Mesendoderm (in vitro differentiated cells): Measurements from ENCODE around the gene TCL1A.

Experiments
- DNase-seq: peaks from one replicate; pipeline ENCODE4 v3.0.0; 2013
- H2AK5ac ChIP-seq: 2 replicates; pipeline ENCODE4 v1.6.1; 2013; ENCODE audit warnings: low read length, inconsistent platforms
- H2BK120ac ChIP-seq: 2 replicates; pipeline ENCODE4 v1.6.1; 2013; ENCODE audit warnings: low read depth, mild to moderate bottlenecking, low read length, moderate library complexity, mixed read lengths
- H2BK15ac ChIP-seq: replicated peaks from 2 replicates; pipeline ENCODE4 v1.6.1; 2013; ENCODE audit warnings: low read depth, mild to moderate bottlenecking, moderate library complexity
- H2BK5ac ChIP-seq: 2 replicates; pipeline ENCODE4 v1.6.1; 2013; ENCODE audit warnings: low read length, inconsistent platforms
- H3K18ac ChIP-seq: 2 replicates; pipeline ENCODE4 v1.6.1; 2013; ENCODE audit warnings: mild to moderate bottlenecking, low read length, mixed read lengths
- H3K23ac ChIP-seq: one replicate; pipeline ENCODE4 v1.6.1; 2013; ENCODE audit warnings: low read length
- H3K27ac ChIP-seq: 2 replicates; pipeline ENCODE4 v1.5.1; 2013; ENCODE audit warnings: low read depth, mild to moderate bottlenecking, inconsistent platforms, low read length, moderate library complexity
- H3K27me3 ChIP-seq: 2 replicates; pipeline ENCODE4 v1.6.1; 2013; ENCODE audit warnings: low read length, control low read depth, mild to moderate bottlenecking, inconsistent platforms; ENCODE audit not compliant: insufficient read depth, poor library complexity
- H3K36me3 ChIP-seq: 2 replicates; pipeline ENCODE4 v1.6.1; 2013; ENCODE audit warnings: low read length, inconsistent platforms; ENCODE audit not compliant: control insufficient read depth, insufficient read depth
- H3K4ac ChIP-seq: one replicate; pipeline ENCODE4 v1.6.1; 2013; ENCODE audit warnings: low read depth, mild to moderate bottlenecking, low read length, moderate library complexity
- H3K4me1 ChIP-seq: 2 replicates; pipeline ENCODE4 v1.6.1; 2013; ENCODE audit warnings: low read depth, low read length, inconsistent platforms; ENCODE audit not compliant: control insufficient read depth
- H3K4me2 ChIP-seq: 2 replicates; pipeline ENCODE4 v1.6.1; 2013; ENCODE audit warnings: low read length
- H3K4me3 ChIP-seq: 2 replicates; pipeline ENCODE4 v1.5.1; 2013; ENCODE audit warnings: mild to moderate bottlenecking, low read length
- H3K56ac ChIP-seq: one replicate; pipeline ENCODE4 v1.6.1; 2013; ENCODE audit warnings: low read length
- H3K79me1 ChIP-seq: 2 replicates; pipeline ENCODE4 v1.6.1; 2013; ENCODE audit warnings: low read length, inconsistent platforms
- H3K79me2 ChIP-seq: 2 replicates; pipeline ENCODE4 v1.6.1; 2013; ENCODE audit warnings: mild to moderate bottlenecking, low read length; ENCODE audit not compliant: control insufficient read depth, insufficient read depth
- H3K9ac ChIP-seq: 2 replicates; pipeline ENCODE4 v1.6.1; 2013; ENCODE audit warnings: low read length, inconsistent platforms
- H4K5ac ChIP-seq: one replicate; pipeline ENCODE4 v1.6.1; 2013; ENCODE audit warnings: low read length
- H4K8ac ChIP-seq: one replicate; pipeline ENCODE4 v1.6.1; 2013; ENCODE audit warnings: low read depth, mild to moderate bottlenecking, control low read depth, low read length, moderate library complexity
- WGBS: extraction: QIAGEN DNeasy Blood & Tissue Kit; methylation state at CpG from one replicate; pipeline ENCODE4 v1.1.7; 2013; ENCODE audit warnings: low lambda C conversion rate, missing lambda C conversion rate; ENCODE audit not compliant: insufficient coverage; ENCODE audit errors: extremely low coverage; 5-methylcytosine and 5-hydroxymethylcytosine counted together

TCL1A gene

GRCh38 chr14:95756751-95757150, 42.8 kb upstream of the TCL1A start:
- no peaks in the 10 kb centered on the region for H3K4me1 ChIP-seq

GRCh38 chr14:95756127-95756526, 42.2 kb upstream of the TCL1A start:
- no peak overlapping the region for H2BK120ac ChIP-seq
- H3K9ac ChIP-seq, result no peak overlapping the region
- H3K4ac ChIP-seq, result no peak overlapping the region
- H3K4me1 ChIP-seq, result no peaks in the 10 kb centered on the region
- H2BK15ac ChIP-seq, result no peak overlapping the region
- DNase-seq, result no peak
- H3K56ac ChIP-seq, result no peak overlapping the region
- no peaks in the 10 kb centered on the region for H3K79me1 ChIP-seq
- WGBS, result no CpG with 5 or more reads among the region's 6 CpGs
- H3K27ac ChIP-seq, result no peak overlapping the region
- H4K5ac ChIP-seq, result no peak overlapping the region
- H3K36me3 ChIP-seq, result no peaks in the 10 kb centered on the region
- H3K79me2 ChIP-seq, result no peaks in the 10 kb centered on the region
- H3K18ac ChIP-seq, result no peak overlapping the region
- no peak overlapping the region for H2BK5ac ChIP-seq
- H3K23ac ChIP-seq, result no peak overlapping the region
- no peak overlapping the region for H3K4me2 ChIP-seq
- no peak overlapping the region for H4K8ac ChIP-seq
- H3K4me3 ChIP-seq, result no peak overlapping the region
- no peak overlapping the region for H2AK5ac ChIP-seq
- H3K27me3 ChIP-seq, result no peaks in the 10 kb centered on the region

More at GRCh38 chr14:95756751-95757150, 42.8 kb upstream of the TCL1A start:
- no peaks in the 10 kb centered on the region for H3K36me3 ChIP-seq
- H2BK15ac ChIP-seq, result no peak overlapping the region
- no peaks in the 10 kb centered on the region for H3K79me1 ChIP-seq
- H3K9ac ChIP-seq, result no peak overlapping the region
- no peak overlapping the region for H3K23ac ChIP-seq
- no peak overlapping the region for H2BK5ac ChIP-seq
- H4K8ac ChIP-seq, result no peak overlapping the region
- H3K4me3 ChIP-seq, result no peak overlapping the region
- H4K5ac ChIP-seq, result no peak overlapping the region
- no peak overlapping the region for H3K56ac ChIP-seq
- no peak overlapping the region for H2AK5ac ChIP-seq
- WGBS, result no CpG with 5 or more reads among the region's 3 CpGs
- no peaks in the 10 kb centered on the region for H3K79me2 ChIP-seq
- no peak overlapping the region for H3K18ac ChIP-seq
- no peak for DNase-seq
- H3K4ac ChIP-seq, result no peak overlapping the region
- H3K27ac ChIP-seq, result no peak overlapping the region
- H3K4me2 ChIP-seq, result no peak overlapping the region
- H3K27me3 ChIP-seq, result no peaks in the 10 kb centered on the region
- no peak overlapping the region for H2BK120ac ChIP-seq

GRCh38 chr14:95741781-95742180, 27.9 kb upstream of the TCL1A start:
- no peak for DNase-seq
- WGBS, result no CpG with 5 or more reads among the region's 4 CpGs
- no peak overlapping the region for H3K56ac ChIP-seq
- H2BK120ac ChIP-seq, result no peak overlapping the region
- no peak overlapping the region for H3K23ac ChIP-seq
- H3K4me2 ChIP-seq, result no peak overlapping the region
- H3K9ac ChIP-seq, result no peak overlapping the region
- no peak overlapping the region for H4K5ac ChIP-seq
- H3K27ac ChIP-seq, result no peak overlapping the region
- no peak overlapping the region for H3K4ac ChIP-seq
- no peak overlapping the region for H3K18ac ChIP-seq
- H4K8ac ChIP-seq, result no peak overlapping the region
- H3K4me3 ChIP-seq, result no peak overlapping the region
- H2BK5ac ChIP-seq, result no peak overlapping the region
- no peaks in the 10 kb centered on the region for H3K4me1 ChIP-seq
- H3K79me1 ChIP-seq, result no peaks in the 10 kb centered on the region
- H3K36me3 ChIP-seq, result no peaks in the 10 kb centered on the region
- no peaks in the 10 kb centered on the region for H3K27me3 ChIP-seq
- H2BK15ac ChIP-seq, result no peak overlapping the region
- H3K79me2 ChIP-seq, result no peaks in the 10 kb centered on the region
- H2AK5ac ChIP-seq, result no peak overlapping the region

- Histone ChIP-seq H2AK5ac (no peak overlapping the region), H2BK15ac (no peak overlapping the region), H3K79me1 (no peaks in the 10 kb centered on the region), H4K5ac (no peak overlapping the region), H3K4ac (no peak overlapping the region), H3K4me1 (no peaks in the 10 kb centered on the region), H4K8ac (no peak overlapping the region), H3K18ac (no peak overlapping the region), H3K23ac (no peak overlapping the region), H3K36me3 (no peaks in the 10 kb centered on the region), H3K27me3 (no peaks in the 10 kb centered on the region), H2BK120ac (no peak overlapping the region), H3K79me2 (no peaks in the 10 kb centered on the region), H3K4me3 (no peak overlapping the region), H3K56ac (no peak overlapping the region), H3K9ac (no peak overlapping the region), H2BK5ac (no peak overlapping the region), H3K27ac (no peak overlapping the region), H3K4me2 (no peak overlapping the region)
- DNase-seq, result no peak
- WGBS, result no CpG with 5 or more reads among the region's 5 CpGs
Measured at GRCh38 chr14:95741038-95741490, 27.1 kb upstream of the TCL1A start.

- no peaks in the 10 kb centered on the region for H3K79me1 ChIP-seq
- H3K4ac ChIP-seq, result no peak overlapping the region
- H3K27me3 ChIP-seq, result no peaks in the 10 kb centered on the region
- no peak overlapping the region for H3K4me2 ChIP-seq
- H3K4me3 ChIP-seq, result no peak overlapping the region
- no peak overlapping the region for H4K5ac ChIP-seq
- WGBS, result no CpG with 5 or more reads among the region's 1 CpG
- no peak overlapping the region for H4K8ac ChIP-seq
- no peak overlapping the region for H2BK5ac ChIP-seq
- no peak overlapping the region for H3K18ac ChIP-seq
- H3K56ac ChIP-seq, result no peak overlapping the region
- no peak overlapping the region for H2BK120ac ChIP-seq
- H2AK5ac ChIP-seq, result no peak overlapping the region
- H3K4me1 ChIP-seq, result no peaks in the 10 kb centered on the region
- no peak overlapping the region for H3K9ac ChIP-seq
- no peaks in the 10 kb centered on the region for H3K36me3 ChIP-seq
- H3K79me2 ChIP-seq, result no peaks in the 10 kb centered on the region
- H3K23ac ChIP-seq, result no peak overlapping the region
- H3K27ac ChIP-seq, result no peak overlapping the region
- no peak overlapping the region for H2BK15ac ChIP-seq
- DNase-seq, result no peak
Measured at GRCh38 chr14:95739356-95739755, 25.4 kb upstream of the TCL1A start.

GRCh38 chr14:95733212-95733611, 19.3 kb upstream of the TCL1A start:
- Histone ChIP-seq H3K9ac (no peak overlapping the region), H3K79me1 (no peaks in the 10 kb centered on the region)
- no CpG with 5 or more reads among the region's 1 CpG for WGBS

More at GRCh38 chr14:95733212-95733611, 19.3 kb upstream of the TCL1A start:
- Histone ChIP-seq H3K4ac (no peak overlapping the region), H3K4me2 (no peak overlapping the region), H2BK15ac (no peak overlapping the region), H3K4me1 (no peaks in the 10 kb centered on the region), H4K8ac (no peak overlapping the region), H2BK120ac (no peak overlapping the region), H4K5ac (no peak overlapping the region), H3K18ac (no peak overlapping the region), H3K27me3 (no peaks in the 10 kb centered on the region), H3K23ac (no peak overlapping the region), H3K56ac (no peak overlapping the region), H3K79me2 (no peaks in the 10 kb centered on the region), H3K27ac (no peak overlapping the region), H3K4me3 (no peak overlapping the region), H3K36me3 (no peaks in the 10 kb centered on the region), H2BK5ac (no peak overlapping the region), H2AK5ac (no peak overlapping the region)
- DNase-seq, result no peak
